MCF 10A (cell line): Measurements from ENCODE around the gene EHMT1. TPM values are rescaled to one million over a fixed set of nuclear protein-coding genes. Genes with fewer than 3 reads are reported as not detected.

ENCODE experiments used
- BruUV-seq: library from RNA; stranded (reverse); fragments of 400-500 nt; replicated peaks from 2 replicates; lab custom pipeline; 2021; lab: Mats Ljungman, UMichigan
- CTCF ChIA-PET: fragments of 300-600 bp; sonication (Branson Sonifier 250); formaldehyde crosslinking; extraction: SDS; loops from one replicate; lab custom pipeline; 2021; ENCODE audit warnings: antibody characterized with exemption, inconsistent platforms; lab: Yijun Ruan, JAX
- POLR2A ChIA-PET: fragments of 300-600, 350-650 bp; sonication (Branson Sonifier 250); formaldehyde crosslinking; extraction: SDS; loops from one replicate; lab custom pipeline; 2020; ENCODE audit warnings: antibody characterized with exemption, inconsistent platforms; lab: Yijun Ruan, JAX
- DNase-seq: peaks from one replicate; pipeline ENCODE4 v3.0.0-alpha.2; 2018; ENCODE audit not compliant: unreplicated experiment
- H3K27ac Mint-ChIP-seq: one replicate; pipeline ENCODE4 v1.8.0; 2022; ENCODE audit warnings: mild to moderate bottlenecking, low read depth, mixed read lengths; ENCODE audit not compliant: unreplicated experiment
- H3K27me3 Mint-ChIP-seq: one replicate; pipeline ENCODE4 v1.8.0; 2022; ENCODE audit warnings: mixed read lengths; ENCODE audit not compliant: insufficient read depth, unreplicated experiment
- H3K36me3 Mint-ChIP-seq: one replicate; pipeline ENCODE4 v1.8.0; 2022; ENCODE audit warnings: mild to moderate bottlenecking, moderate library complexity, mixed read lengths; ENCODE audit not compliant: insufficient read depth, unreplicated experiment
- H3K4me1 Mint-ChIP-seq: one replicate; pipeline ENCODE4 v1.8.0; 2022; ENCODE audit warnings: mixed read lengths; ENCODE audit not compliant: insufficient read depth, unreplicated experiment
- H3K4me3 Mint-ChIP-seq: one replicate; pipeline ENCODE4 v1.8.0; 2022; ENCODE audit warnings: mild to moderate bottlenecking, moderate library complexity, mixed read lengths; ENCODE audit not compliant: unreplicated experiment
- H3K9me3 Mint-ChIP-seq: one replicate; pipeline ENCODE4 v1.8.0; 2022; ENCODE audit warnings: mixed read lengths; ENCODE audit not compliant: unreplicated experiment
- intact Hi-C: fragments of 100-400 bp; cut with micrococcal nuclease; formaldehyde crosslinking; loops from 2 replicates; pipeline ENCODE4 v1.14.1; 2022
- total RNA-seq: library from RNA; stranded (reverse); gene quantifications from 2 replicates; pipeline ENCODE4 v1.2.3, GENCODE V29; 2022
- TF ChIP-seq, protein P1 (sequence below): fragments of 200-600 bp; IDR thresholded peaks from one replicate; pipeline ENCODE4 v1.8.0; 2022; ENCODE audit warnings: antibody characterized with exemption, mild to moderate bottlenecking; ENCODE audit not compliant: unreplicated experiment

The EHMT1 gene
- total RNA-seq, 1 experiment from 2014 or later: 79.7 TPM

DNA sequence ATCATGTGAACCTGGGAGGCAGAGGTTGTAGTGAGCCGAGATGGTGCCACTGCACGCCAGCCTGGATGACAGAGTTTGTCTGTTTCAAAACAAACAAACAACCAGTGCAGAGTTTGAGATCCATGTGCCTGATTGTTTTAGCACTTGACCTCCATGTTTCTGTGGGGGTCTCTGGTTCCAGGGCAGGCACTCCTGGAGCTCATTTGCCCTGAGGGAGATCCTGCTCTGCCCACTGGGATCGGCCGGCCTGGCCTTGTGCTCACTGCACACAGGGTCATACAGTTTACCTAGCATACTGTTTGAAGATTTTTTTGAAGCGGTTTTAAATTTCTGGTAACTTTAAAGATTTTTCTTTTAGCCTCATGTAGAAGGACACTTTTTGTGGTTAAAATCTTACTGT lies 78.4 kb downstream of the EHMT1 start:
- H3K4me3 Mint-ChIP-seq: no peak overlapping the region
- TF ChIP-seq, protein P1, sequence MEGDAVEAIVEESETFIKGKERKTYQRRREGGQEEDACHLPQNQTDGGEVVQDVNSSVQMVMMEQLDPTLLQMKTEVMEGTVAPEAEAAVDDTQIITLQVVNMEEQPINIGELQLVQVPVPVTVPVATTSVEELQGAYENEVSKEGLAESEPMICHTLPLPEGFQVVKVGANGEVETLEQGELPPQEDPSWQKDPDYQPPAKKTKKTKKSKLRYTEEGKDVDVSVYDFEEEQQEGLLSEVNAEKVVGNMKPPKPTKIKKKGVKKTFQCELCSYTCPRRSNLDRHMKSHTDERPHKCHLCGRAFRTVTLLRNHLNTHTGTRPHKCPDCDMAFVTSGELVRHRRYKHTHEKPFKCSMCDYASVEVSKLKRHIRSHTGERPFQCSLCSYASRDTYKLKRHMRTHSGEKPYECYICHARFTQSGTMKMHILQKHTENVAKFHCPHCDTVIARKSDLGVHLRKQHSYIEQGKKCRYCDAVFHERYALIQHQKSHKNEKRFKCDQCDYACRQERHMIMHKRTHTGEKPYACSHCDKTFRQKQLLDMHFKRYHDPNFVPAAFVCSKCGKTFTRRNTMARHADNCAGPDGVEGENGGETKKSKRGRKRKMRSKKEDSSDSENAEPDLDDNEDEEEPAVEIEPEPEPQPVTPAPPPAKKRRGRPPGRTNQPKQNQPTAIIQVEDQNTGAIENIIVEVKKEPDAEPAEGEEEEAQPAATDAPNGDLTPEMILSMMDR: no peak
- no peaks in the 10 kb centered on the region for H3K9me3 Mint-ChIP-seq
- no peaks in the 10 kb centered on the region for H3K27me3 Mint-ChIP-seq
- H3K36me3 Mint-ChIP-seq: peaks cover 27% of the 10 kb centered on the region
- BruUV-seq: no TSS peak
- ChIA-PET CTCF (interaction anchor here (0.7 to 1.2 kb wide), 2 partner anchors 24 to 47 kb away, joined by 3 to 4 read pairs; no protein-coding TSS in a partner anchor), POLR2A (interaction anchor here (0.7 kb wide), 1 partner anchor 205 kb away, joined by 3 read pairs; no protein-coding TSS in a partner anchor)
- no peak for DNase-seq
- no peak overlapping the region for H3K27ac Mint-ChIP-seq
- intact Hi-C loops: no loop called here
- H3K4me1 Mint-ChIP-seq: peaks cover 6% of the 10 kb centered on the region

GRCh38 chr9:137697832-137698231 lies 79.0 kb downstream of the EHMT1 start:
- CTCF ChIA-PET: no interaction called here
- Mint-ChIP-seq H3K4me1 (peaks cover 6% of the 10 kb centered on the region), H3K27me3 (no peaks in the 10 kb centered on the region), H3K36me3 (peaks cover 29% of the 10 kb centered on the region), H3K4me3 (no peak overlapping the region), H3K9me3 (no peaks in the 10 kb centered on the region), H3K27ac (no peak overlapping the region)
- POLR2A ChIA-PET: no interaction called here
- TF ChIP-seq, protein P1: no peak
- intact Hi-C loops: no loop called here
- DNase-seq: no peak
- no TSS peak for BruUV-seq

DNA sequence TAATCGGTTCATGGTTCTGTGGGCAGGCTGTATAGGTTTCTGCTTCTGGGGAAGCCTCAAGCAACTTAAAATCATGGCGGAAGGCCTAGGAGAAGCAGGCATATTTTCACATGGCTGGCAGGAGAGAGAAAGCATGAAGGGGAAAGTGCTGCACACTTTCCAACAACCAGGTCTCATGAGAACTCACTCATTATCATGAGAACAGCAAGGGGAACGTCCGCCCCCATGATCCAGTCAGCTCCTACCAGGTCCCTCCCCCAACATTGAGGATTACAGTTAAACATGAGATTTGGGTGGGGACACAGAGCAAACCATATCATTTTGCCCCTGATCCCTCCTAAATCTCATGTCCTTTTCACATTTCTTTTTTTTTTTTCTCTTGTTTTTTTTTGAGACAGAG lies 82.1 kb downstream of the EHMT1 start:
- ChIA-PET CTCF (no interaction called here), POLR2A (interaction anchor here (1.4 to 2.3 kb wide), 2 partner anchors 8 to 20 kb away, joined by 4 to 9 read pairs; no protein-coding TSS in a partner anchor)
- TF ChIP-seq, protein P1: no peak

GRCh38 chr9:137702615-137703379 lies 84.0 kb downstream of the EHMT1 start:
- no peak overlapping the region for H3K27ac Mint-ChIP-seq
- POLR2A ChIA-PET: interaction anchor here (0.6 to 1.0 kb wide), 2 partner anchors 16 to 333 kb away, joined by 3 to 5 read pairs; no protein-coding TSS in a partner anchor
- H3K36me3 Mint-ChIP-seq: peaks cover 7% of the 10 kb centered on the region
- BruUV-seq: no TSS peak
- intact Hi-C loops: no loop called here
- no peaks in the 10 kb centered on the region for H3K27me3 Mint-ChIP-seq
- no peak for DNase-seq
- H3K9me3 Mint-ChIP-seq: peaks cover 11% of the 10 kb centered on the region
- no peak overlapping the region for H3K4me3 Mint-ChIP-seq
- H3K4me1 Mint-ChIP-seq: peaks cover 19% of the 10 kb centered on the region
- TF ChIP-seq, protein P1: no peak
- CTCF ChIA-PET: no interaction called here

More for the DNA sequence above, 82.1 kb downstream of the EHMT1 start:
- BruUV-seq: no TSS peak
- intact Hi-C loops: no loop called here
- Mint-ChIP-seq H3K4me1 (peaks cover 19% of the 10 kb centered on the region), H3K27me3 (no peaks in the 10 kb centered on the region), H3K36me3 (peaks cover 14% of the 10 kb centered on the region), H3K9me3 (peaks cover 11% of the 10 kb centered on the region), H3K27ac (no peak overlapping the region), H3K4me3 (no peak overlapping the region)
- DNase-seq: no peak
